Smooth muscle cell of trachea (primary cell): ENCODE results near the gene RANGRF. TPM values are rescaled to one million over a fixed set of nuclear protein-coding genes. Genes with fewer than 3 reads are reported as not detected.

ENCODE experiments used
- total RNA-seq: library from RNA; depleted of rRNA; stranded (reverse); fragments of >200 nt; gene quantifications from 2 replicates; pipeline ENCODE4 v1.2.1, GENCODE V29; 2014

The RANGRF gene
- total RNA-seq = 10.0 and 10.4 TPM in 2 replicates

GRCh38 chr17:8288336-8289102, at the start of gene RANGRF:
Gene RANGRF, plus strand, starts transcription at chr17:8288670. Its CDS starts 119 bp downstream, at chr17:8288789.

GRCh38 chr17:8248751-8249607, 39.5 kb upstream of the RANGRF start, which contains the start of gene PFAS:
Gene PFAS, plus strand, starts transcription at chr17:8249289. Its CDS starts 4,649 bp downstream, at chr17:8253938.

DNA sequence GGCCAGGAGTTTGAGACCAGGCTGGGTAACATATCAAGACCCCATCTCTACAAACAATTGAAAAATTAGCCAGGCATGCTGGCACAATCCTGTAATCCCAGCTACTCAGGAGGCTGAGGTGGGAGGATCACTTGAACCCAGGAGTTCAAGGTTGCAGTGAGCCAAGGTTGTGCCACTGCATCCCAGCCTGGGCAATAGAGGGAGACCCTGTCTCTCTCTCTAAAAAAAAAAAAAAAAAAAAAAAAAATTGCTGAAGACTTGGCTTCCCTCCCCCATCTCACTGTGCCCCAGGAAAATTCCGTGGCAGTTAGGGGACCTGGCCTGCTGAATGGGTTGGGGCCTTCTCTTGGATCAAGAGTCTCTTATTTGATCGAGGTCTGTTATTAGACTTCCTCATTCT, 51.1 kb downstream of the RANGRF start, which contains the start of gene ODF4:
ODF4 (plus strand) TSS at position 301 of the 400 bp plus-strand sequence. CDS start 212 bp downstream, outside the sequence.

Other genes starting within 250 kb of the RANGRF start
- gene ALOX15B, start 249.6 kb upstream of the RANGRF start, total RNA-seq = 0.17 TPM in 1 of 2 replicates, not detected in the other
- not detected in 2 replicates for gene ALOX12B, start 201.0 kb upstream of the RANGRF start, total RNA-seq
- under 0.01 TPM in 1 of 2 replicates, not detected in the other for gene ALOXE3, start 170.2 kb upstream of the RANGRF start, total RNA-seq
- gene HES7, start 164.6 kb upstream of the RANGRF start, total RNA-seq = 0.15 and 0.33 TPM in 2 replicates
- 3.9 and 9.4 TPM in 2 replicates for gene PER1, start 136.3 kb upstream of the RANGRF start, total RNA-seq
- 6.5 and 9.5 TPM in 2 replicates for gene VAMP2, start 125.7 kb upstream of the RANGRF start, total RNA-seq
- 23.3 and 33.7 TPM in 2 replicates for gene TMEM107, start 112.3 kb upstream of the RANGRF start, total RNA-seq
- gene BORCS6, start 98.5 kb upstream of the RANGRF start, total RNA-seq = 9.6 and 9.9 TPM in 2 replicates
- gene AURKB, start 78.1 kb upstream of the RANGRF start, total RNA-seq = 1.7 and 30.4 TPM in 2 replicates
- gene CTC1, start 40.6 kb upstream of the RANGRF start, total RNA-seq = 3.3 and 5.6 TPM in 2 replicates
- gene PFAS, start 39.4 kb upstream of the RANGRF start, total RNA-seq = 14.6 and 28.8 TPM in 2 replicates
- 1.3 and 1.5 TPM in 2 replicates for gene SLC25A35, start 6.7 kb downstream of the RANGRF start, total RNA-seq
- under 0.01 TPM in 1 of 2 replicates, not detected in the other for gene ARHGEF15, start 21.6 kb downstream of the RANGRF start, total RNA-seq
- not detected in 2 replicates for gene ODF4, start 51.2 kb downstream of the RANGRF start, total RNA-seq
- 1,897 and 3,622 TPM in 2 replicates for gene RPL26, start 94.5 kb downstream of the RANGRF start, total RNA-seq
- not detected in 2 replicates for gene RNF222, start 109.2 kb downstream of the RANGRF start, total RNA-seq
- 47.8 and 55.9 TPM in 2 replicates for gene NDEL1, start 147.2 kb downstream of the RANGRF start, total RNA-seq